Kasumi-1 (cell line): Measurements from ENCODE around the gene PLEKHA6.
A peak's percentile ranks its signal among the peaks of the same experiment; 100 is the strongest.

Source experiments
- DNase-seq, 2 experiments: peaks; one replicate each; lab custom pipeline; 2025; lab: John Stamatoyannopoulos, UW

PLEKHA6 gene

GRCh38 chr1:204186597-204186996 is 173.1 kb downstream of the PLEKHA6 start:
- no peak for DNase-seq

- DNase-seq: no peak
Observed at GRCh38 chr1:204181116-204181515, 178.6 kb downstream of the PLEKHA6 start.

DNA sequence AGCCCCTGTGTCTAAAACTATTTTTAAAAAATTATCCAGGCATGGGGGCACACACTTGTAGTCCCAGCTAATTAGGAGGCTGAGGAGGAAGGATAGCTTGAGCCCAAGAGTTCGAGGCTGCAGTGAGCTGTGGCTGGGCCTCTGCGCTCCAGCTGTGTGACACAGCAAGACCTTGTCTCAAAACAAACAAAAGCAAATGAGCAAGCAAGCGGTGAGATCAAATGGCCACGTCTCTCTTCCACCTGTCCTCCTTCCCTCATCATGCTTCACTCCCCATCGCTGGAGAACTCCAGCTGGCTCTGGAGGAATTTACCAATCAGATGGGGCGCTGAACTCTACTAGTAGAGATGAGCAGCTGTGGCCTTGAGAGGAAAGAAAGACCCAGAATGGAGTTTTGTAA is 179.6 kb downstream of the PLEKHA6 start:
- no peak for DNase-seq

GRCh38 chr1:204178487-204179281 is 181.0 kb downstream of the PLEKHA6 start:
- DNase-seq: no peak

DNA sequence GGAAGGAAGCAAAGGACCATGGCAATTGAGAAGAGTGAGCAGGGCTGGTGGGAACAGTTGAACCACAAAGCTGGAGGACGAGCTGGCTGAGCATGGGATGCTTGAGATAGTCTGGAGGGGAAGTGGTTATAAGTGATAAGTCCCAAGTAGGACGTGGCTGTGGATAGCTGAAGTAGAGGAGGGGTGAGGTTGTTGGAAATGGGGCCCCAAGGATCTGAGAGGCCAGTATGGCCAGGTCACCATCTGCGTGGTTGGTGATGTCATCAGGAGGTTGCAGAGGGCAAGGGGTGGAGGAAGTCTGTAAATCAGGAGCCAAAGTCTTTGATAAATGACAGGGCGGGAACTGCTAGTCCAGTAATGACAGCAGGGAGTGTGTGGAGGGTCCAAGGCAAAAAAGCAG is 182.6 kb downstream of the PLEKHA6 start:
- no peak for DNase-seq

DNA sequence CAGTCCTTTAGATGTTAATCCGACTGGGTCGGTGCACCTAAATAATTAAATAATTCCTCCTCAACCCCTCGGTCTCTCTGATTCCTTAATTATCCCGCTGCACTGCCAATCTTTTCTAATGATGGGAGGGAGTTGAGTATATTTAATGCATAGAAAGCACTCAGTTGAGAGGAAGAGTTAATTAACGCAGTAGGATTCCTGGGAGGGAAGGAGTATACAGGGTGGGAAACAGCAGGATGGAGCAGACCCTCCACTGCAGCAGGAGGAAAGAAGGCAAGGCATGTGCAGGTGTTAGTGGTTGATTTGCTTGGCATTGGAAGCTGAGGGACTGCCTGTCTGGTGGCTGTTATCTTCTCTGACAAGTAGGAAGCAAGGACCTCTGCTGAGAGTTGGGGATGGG is 183.7 kb downstream of the PLEKHA6 start:
- no peak for DNase-seq

DNA sequence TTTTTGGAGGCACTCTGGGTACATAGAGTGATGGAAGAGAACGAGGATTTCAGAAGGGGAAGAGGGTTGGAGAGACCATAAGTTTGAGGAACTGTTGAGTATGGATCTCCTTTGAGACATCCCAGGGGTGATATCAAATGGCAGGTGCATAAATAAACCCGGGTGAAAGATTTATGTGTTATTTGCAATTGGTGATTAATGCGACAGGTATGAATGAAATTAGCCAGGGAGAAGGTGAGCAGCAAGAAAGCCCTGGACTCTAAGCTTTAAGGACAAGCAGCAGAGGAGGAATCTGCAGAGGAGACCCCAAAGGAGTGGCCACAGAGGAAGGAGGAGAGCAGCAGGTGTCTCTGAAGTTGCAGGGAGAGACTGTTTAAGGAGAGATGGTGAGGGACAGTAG is 184.8 kb downstream of the PLEKHA6 start:
- no peak for DNase-seq

GRCh38 chr1:204172404-204173029 is 187.2 kb downstream of the PLEKHA6 start:
- DNase-seq: no peak

GRCh38 chr1:204171751-204172178 is 188.0 kb downstream of the PLEKHA6 start:
- DNase-seq: no peak

GRCh38 chr1:204170494-204171155 is 189.1 kb downstream of the PLEKHA6 start:
- no peak for DNase-seq

DNA sequence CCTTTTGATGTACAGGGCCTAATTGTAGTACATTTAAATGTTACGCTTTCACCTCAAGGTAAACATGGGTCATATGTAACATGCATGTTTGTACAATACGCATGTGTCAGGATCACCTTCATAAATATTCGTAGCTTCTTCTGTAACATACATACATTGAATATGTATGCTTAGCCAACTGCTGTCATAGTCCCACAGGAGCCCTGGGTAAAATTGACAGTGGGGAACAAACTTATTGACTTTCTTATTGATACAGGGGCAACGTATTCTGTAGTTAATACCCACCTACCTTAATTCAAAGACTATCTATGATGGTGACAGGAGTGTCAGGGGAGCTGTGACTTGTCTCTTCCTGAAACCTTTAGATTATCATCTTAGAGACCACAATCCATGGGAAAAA is 189.9 kb downstream of the PLEKHA6 start:
- peak; percentile 7 to 8 for DNase-seq
